Measurements from ENCODE around the gene TRAFD1. TPM values are rescaled to one million over a fixed set of nuclear protein-coding genes. Genes with fewer than 3 reads are reported as not detected.

TRAFD1 gene
- total and polyA plus RNA-seq, 2 experiments from 2014 or later: 17.4 to 30.4 TPM

GRCh38 chr12:112196196-112196875, 71.0 kb downstream of the TRAFD1 start (continued):
- TF ChIP-seq ZNF462 (CRISPR knock-in tag; IDR thresholded peaks at IDR 0.05) (no peak), NANOG (IDR thresholded peaks at IDR 0.05; ENCODE audit: borderline replicate concordance) (no peak), EZH2 (IDR thresholded peaks at IDR 0.05; ENCODE audit: low read depth, unreplicated experiment) (no peak), POLR2AphosphoS5 (IDR thresholded peaks at IDR 0.05; ENCODE audit: low read depth) (no peak), ZNF114 (CRISPR knock-in tag; IDR thresholded peaks at IDR 0.05) (no peak), EZH2phosphoT487 (IDR thresholded peaks at IDR 0.05; ENCODE audit: unreplicated experiment) (no peak), REST (IDR thresholded peaks at IDR 0.05; ENCODE audit: unreplicated experiment) (no peak), CTCF (conservative IDR thresholded peaks at IDR 0.05; ENCODE audit: low read depth in 2 of 2) (no peak)
